H1 (cell line): ENCODE measurements around the gene GPC4. TPM values are rescaled to one million over a fixed set of nuclear protein-coding genes. Genes with fewer than 3 reads are reported as not detected.

Experiments used
- CTCF ChIA-PET: fragments of 300-600 bp; sonication (Branson Sonifier 250); formaldehyde crosslinking; loops from one replicate; lab custom pipeline; 2021; ENCODE audit not compliant: partially characterized antibody; lab: Charles Lee
- POLR2A ChIA-PET: fragments of 300-600 bp; sonication (Branson Sonifier 250); formaldehyde crosslinking; loops from one replicate; lab custom pipeline; 2021; ENCODE audit warnings: inconsistent platforms; ENCODE audit not compliant: partially characterized antibody; lab: Charles Lee
- DNase-seq, 2 experiments: peaks; one replicate each; pipeline versions ENCODE4 v3.0.0 to v3.0.0-alpha.2; 2010 to 2022; ENCODE audit warnings: low spot score in 2 of 2, low read depth in 1 of 2, mixed read lengths in 1 of 2
- FAIRE-seq: peaks from 2 replicates; lab custom pipeline; 2011; peaks lifted over from hg19 to GRCh38; lab: Jason Lieb, UNC
- H2AFZ ChIP-seq: 2 replicates; pipeline ENCODE4 v1.8.1; 2012; ENCODE audit warnings: low read length, inconsistent platforms
- H2AK5ac ChIP-seq: 2 replicates; pipeline ENCODE4 v1.6.1; 2013; ENCODE audit warnings: low read depth, low read length
- H2BK120ac ChIP-seq: replicated peaks from 2 replicates; pipeline ENCODE3; 2013; ENCODE audit warnings: low read depth, low read length, inconsistent platforms
- H2BK12ac ChIP-seq: 2 replicates; pipeline ENCODE4 v1.6.1; 2013; ENCODE audit warnings: low read depth, low read length
- H2BK15ac ChIP-seq: 2 replicates; pipeline ENCODE4 v1.6.1; 2013; ENCODE audit warnings: low read length
- H2BK20ac ChIP-seq: 2 replicates; pipeline ENCODE4 v1.6.1; 2013; ENCODE audit warnings: low read length
- H2BK5ac ChIP-seq: 2 replicates; pipeline ENCODE4 v1.6.1; 2013; ENCODE audit warnings: low read depth, low read length
- H3K14ac ChIP-seq: 2 replicates; pipeline ENCODE4 v1.6.1; 2013; ENCODE audit warnings: inconsistent platforms; ENCODE audit not compliant: insufficient read length
- H3K18ac ChIP-seq: 2 replicates; pipeline ENCODE4 v1.6.1; 2013; ENCODE audit warnings: low read length; ENCODE audit errors: extremely low read depth
- H3K23ac ChIP-seq: 2 replicates; pipeline ENCODE4 v1.6.1; 2013; ENCODE audit warnings: inconsistent platforms; ENCODE audit not compliant: insufficient read length
- H3K23me2 ChIP-seq: 2 replicates; pipeline ENCODE4 v1.6.1; 2013; ENCODE audit warnings: low read depth, low read length
- H3K27ac ChIP-seq: 2 replicates; pipeline ENCODE4 v1.6.1; 2011; ENCODE audit warnings: low read depth, low read length, inconsistent platforms
- H3K27me3 ChIP-seq, 4 experiments: replicated peaks in 1 of 4; 1 replicate in 1 of 4; 2 replicates in 3 of 4; pipeline versions ENCODE4 v1.6.1 to v1.8.1; 2011 to 2013; ENCODE audit warnings: low read length in 3 of 4, mild to moderate bottlenecking in 3 of 4, inconsistent platforms in 2 of 4, mixed read lengths in 2 of 4, moderate library complexity in 1 of 4; ENCODE audit not compliant: control insufficient read depth in 3 of 4, insufficient read depth in 3 of 4; ENCODE audit errors: extremely low read depth in 1 of 4
- H3K36me3 ChIP-seq, 4 experiments: 2 replicates each; pipeline versions ENCODE4 v1.6.1 to v1.8.1; 2011 to 2013; ENCODE audit warnings: mild to moderate bottlenecking in 4 of 4, low read length in 3 of 4, moderate library complexity in 2 of 4, control low read depth in 1 of 4, inconsistent platforms in 1 of 4; ENCODE audit not compliant: insufficient read depth in 4 of 4, control insufficient read depth in 2 of 4
- H3K4ac ChIP-seq: replicated peaks from 2 replicates; pipeline ENCODE3; 2013; ENCODE audit warnings: low read length, low read depth, mixed read lengths, inconsistent platforms; ENCODE audit not compliant: insufficient read length
- H3K4me1 ChIP-seq, 4 experiments: replicated peaks in 1 of 4; 1 replicate in 1 of 4; 2 replicates in 3 of 4; pipeline versions ENCODE4 v1.6.1 to v1.8.1; 2011 to 2013; ENCODE audit warnings: low read length in 3 of 4, inconsistent platforms in 2 of 4, mixed read lengths in 1 of 4; ENCODE audit not compliant: insufficient read depth in 4 of 4, control insufficient read depth in 3 of 4
- H3K4me2 ChIP-seq, 2 experiments: 2 replicates each; pipeline versions ENCODE4 v1.6.1 to v1.8.1; 2011 to 2013; ENCODE audit warnings: low read depth in 2 of 2, low read length in 2 of 2, control low read depth in 1 of 2, inconsistent platforms in 1 of 2, mild to moderate bottlenecking in 1 of 2; ENCODE audit not compliant: insufficient read depth in 1 of 2
- H3K4me3 ChIP-seq, 4 experiments: fragments of 200-600, 300-600 bp in 1 of 4; sonication (generic), shearing (Covaris generic), sonication (Bioruptor Twin) in 1 of 4; 2 replicates each; pipeline versions ENCODE4 v1.5.1 to v1.8.1; 2011 to 2016; ENCODE audit warnings: low read length in 4 of 4, low read depth in 3 of 4, control low read depth in 2 of 4, inconsistent platforms in 2 of 4, mild to moderate bottlenecking in 2 of 4, mixed read lengths in 1 of 4, moderate library complexity in 1 of 4; ENCODE audit not compliant: insufficient read depth in 2 of 4; ENCODE audit errors: extremely low read depth in 1 of 4
- H3K56ac ChIP-seq: replicated peaks from 2 replicates; pipeline ENCODE3; 2013; ENCODE audit warnings: low read depth, mild to moderate bottlenecking, mixed read lengths, low read length, inconsistent platforms; ENCODE audit not compliant: insufficient read length
- H3K79me1 ChIP-seq: 2 replicates; pipeline ENCODE4 v1.6.1; 2013; ENCODE audit warnings: low read depth, low read length, control low read depth
- H3K79me2 ChIP-seq, 2 experiments: 2 replicates each; pipeline versions ENCODE4 v1.6.1 to v1.8.1; 2012 to 2013; ENCODE audit warnings: low read length in 2 of 2, mild to moderate bottlenecking in 2 of 2, inconsistent platforms in 1 of 2; ENCODE audit not compliant: insufficient read depth in 2 of 2, control insufficient read depth in 1 of 2
- H3K9ac ChIP-seq, 4 experiments: replicated peaks in 1 of 4; 1 replicate in 1 of 4; 2 replicates in 3 of 4; pipeline versions ENCODE4 v1.6.1 to v1.8.1; 2011 to 2013; ENCODE audit warnings: low read depth in 3 of 4, low read length in 3 of 4, control low read depth in 2 of 4, mild to moderate bottlenecking in 2 of 4, moderate library complexity in 2 of 4, inconsistent platforms in 1 of 4; ENCODE audit errors: extremely low read depth in 1 of 4
- H3K9me3 ChIP-seq, 2 experiments: 2 replicates each; pipeline versions ENCODE4 v1.6.1 to v1.8.1; 2012 to 2013; ENCODE audit warnings: mild to moderate bottlenecking in 2 of 2, moderate library complexity in 2 of 2, control low read depth in 1 of 2, inconsistent platforms in 1 of 2, low read depth in 1 of 2, low read length in 1 of 2, mixed read lengths in 1 of 2; ENCODE audit not compliant: insufficient read depth in 2 of 2
- H4K20me1 ChIP-seq, 2 experiments: replicated peaks in 1 of 2; 2 replicates each; pipeline versions ENCODE3 to v1.8.1; 2011 to 2013; ENCODE audit warnings: inconsistent platforms in 2 of 2, low read length in 2 of 2, mild to moderate bottlenecking in 1 of 2; ENCODE audit not compliant: insufficient read depth in 2 of 2, control insufficient read depth in 1 of 2
- H4K5ac ChIP-seq: 2 replicates; pipeline ENCODE4 v1.6.1; 2013; ENCODE audit warnings: low read length, low read depth, mixed read lengths, inconsistent platforms; ENCODE audit not compliant: insufficient read length
- H4K8ac ChIP-seq: 2 replicates; pipeline ENCODE4 v1.8.0; 2013; ENCODE audit warnings: mild to moderate bottlenecking, moderate library complexity, low read length, inconsistent platforms; ENCODE audit not compliant: insufficient read depth; ENCODE audit errors: extremely low read depth
- H4K91ac ChIP-seq: replicated peaks from 2 replicates; pipeline ENCODE3; 2013; ENCODE audit warnings: low read length, mixed read lengths, inconsistent platforms; ENCODE audit not compliant: insufficient read length
- MAFK ChIP-seq: IDR thresholded peaks from 2 replicates; pipeline ENCODE4 v1.6.1; 2012; ENCODE audit warnings: low read depth, mild to moderate bottlenecking, improper control_type of control experiment, low read length
- SAP30 ChIP-seq: fragments of 300-600 bp; sonication (generic); IDR thresholded peaks from 2 replicates; pipeline ENCODE4 v1.7.1; 2012; ENCODE audit warnings: low read length, moderate library complexity, mild to moderate bottlenecking, inconsistent platforms; ENCODE audit not compliant: insufficient read depth, insufficient replicate concordance
- WGBS, 2 experiments: shearing (Covaris generic) in 1 of 2; methylation state at CpG; one replicate each; pipeline versions ENCODE4 v1.1.6 to v1.1.7; 2013 to 2015; ENCODE audit warnings: low lambda C conversion rate in 2 of 2, mixed read lengths in 2 of 2, inconsistent platforms in 1 of 2, low coverage in 1 of 2, missing lambda C conversion rate in 1 of 2; ENCODE audit not compliant: insufficient replicate concordance in 2 of 2, insufficient coverage in 1 of 2, insufficient read length in 1 of 2; ENCODE audit errors: extremely low coverage in 1 of 2, missing lambda C conversion rate in 1 of 2; 5-methylcytosine and 5-hydroxymethylcytosine counted together
- polyA plus RNA-seq, 7 experiments: library from polyadenylated mRNA; depleted of rRNA in 3 of 7; stranded (reverse) in 5 of 7; unstranded in 2 of 7; fragments of >200 nt in 5 of 7; fragments of 200-250 nt in 2 of 7; gene quantifications; 1 replicate in 5 of 7; 2 replicates in 1 of 7; 4 replicates in 1 of 7; pipeline versions ENCODE4 v1.2.1 to v1.2.3, GENCODE V29; 2011 to 2013; ENCODE audit warnings: missing spikeins in 2 of 7, mixed read lengths in 2 of 7
- total RNA-seq: library from RNA; stranded (reverse); fragmentation: NEBNext Ultra II Directional; extraction: Animal tissue kit (Norgen Biotek cat#: 25700); gene quantifications from 2 replicates; pipeline ENCODE4 v1.2.1, GENCODE V29; 2021

GPC4 gene
- total and polyA plus RNA-seq, 2 of the 8 experiments (the other 6 are each of a cell fraction or from before 2014, with no cell fraction given), result 46.8 to 230 TPM

DNA sequence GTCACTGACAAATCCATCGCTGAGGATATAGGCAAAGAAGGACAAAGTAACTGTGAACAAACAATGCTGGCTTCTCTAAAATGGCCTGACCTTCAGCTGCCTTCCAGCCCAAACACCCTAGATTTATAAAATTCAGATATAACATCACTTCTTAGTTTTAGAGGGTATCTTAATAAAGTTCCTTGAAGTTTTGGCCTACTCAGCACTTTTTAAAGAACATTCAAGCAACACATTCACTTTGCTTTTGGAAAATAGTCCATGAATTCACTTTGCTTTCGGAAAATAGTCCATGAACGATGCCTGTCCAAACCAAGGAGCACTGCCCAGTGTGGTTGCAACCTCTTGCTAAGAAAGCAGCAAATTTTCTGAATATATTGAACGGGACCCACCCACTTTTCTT lies 142.1 kb downstream of the GPC4 start:
- Histone ChIP-seq H3K79me2 (no peaks in the 10 kb centered on the region), H3K23me2 (no peaks in the 10 kb centered on the region), H2AK5ac (no peak overlapping the region), H3K4me1 (peaks cover 1 to 6% (median 2%) of the 10 kb centered on the region in 4 experiments; a peak in 6 of 7 replicates), H3K4ac (no peak overlapping the region), H3K36me3 (no peaks in the 10 kb centered on the region), H2BK5ac (no peak overlapping the region), H3K9me3 (no peaks in the 10 kb centered on the region), H4K5ac (no peak overlapping the region), H4K8ac (no peak overlapping the region), H3K18ac (no peak overlapping the region), H3K4me3 (no peak overlapping the region), H2BK15ac (no peak overlapping the region), H2BK12ac (no peak overlapping the region), H3K4me2 (no peak overlapping the region), H3K9ac (no peak overlapping the region), H3K56ac (no peak overlapping the region), H4K20me1 (no peaks in the 10 kb centered on the region), H2BK120ac (no peak overlapping the region), H2AFZ (no peak overlapping the region), H3K27me3 (no peaks in the 10 kb centered on the region), H3K79me1 (no peaks in the 10 kb centered on the region), H2BK20ac (no peak overlapping the region), H3K14ac (no peak overlapping the region), H3K23ac (no peak overlapping the region), H4K91ac (no peak overlapping the region), H3K27ac (no peak overlapping the region)
- CTCF ChIA-PET, result interaction anchor here (1.4 kb wide), 1 partner anchor 15 kb away, joined by 3 read pairs; no protein-coding TSS in a partner anchor
- peak; percentile 48; the same call in 1 of the 2 replicates for TF ChIP-seq MAFK
- TF ChIP-seq SAP30, result no peak
- POLR2A ChIA-PET, result no interaction called here
- FAIRE-seq (no peak), DNase-seq (no peak)
- WGBS, 2 experiments, result 91% methylated on average over 4 of the region's 4 CpGs; no CpG with 5 or more reads in 1 of the 2 experiments
